Measurements from ENCODE around the gene TENT4A.

TENT4A gene

GRCh38 chr5:6742081-6742758 lies 29.0 kb downstream of the TENT4A start:
- no peaks in the 10 kb centered on the region for H3K9me3 Mint-ChIP-seq
- no peaks in the 10 kb centered on the region for H3K27me3 Mint-ChIP-seq (ENCODE audit: low read depth)
- TF ChIP-seq, protein P1, sequence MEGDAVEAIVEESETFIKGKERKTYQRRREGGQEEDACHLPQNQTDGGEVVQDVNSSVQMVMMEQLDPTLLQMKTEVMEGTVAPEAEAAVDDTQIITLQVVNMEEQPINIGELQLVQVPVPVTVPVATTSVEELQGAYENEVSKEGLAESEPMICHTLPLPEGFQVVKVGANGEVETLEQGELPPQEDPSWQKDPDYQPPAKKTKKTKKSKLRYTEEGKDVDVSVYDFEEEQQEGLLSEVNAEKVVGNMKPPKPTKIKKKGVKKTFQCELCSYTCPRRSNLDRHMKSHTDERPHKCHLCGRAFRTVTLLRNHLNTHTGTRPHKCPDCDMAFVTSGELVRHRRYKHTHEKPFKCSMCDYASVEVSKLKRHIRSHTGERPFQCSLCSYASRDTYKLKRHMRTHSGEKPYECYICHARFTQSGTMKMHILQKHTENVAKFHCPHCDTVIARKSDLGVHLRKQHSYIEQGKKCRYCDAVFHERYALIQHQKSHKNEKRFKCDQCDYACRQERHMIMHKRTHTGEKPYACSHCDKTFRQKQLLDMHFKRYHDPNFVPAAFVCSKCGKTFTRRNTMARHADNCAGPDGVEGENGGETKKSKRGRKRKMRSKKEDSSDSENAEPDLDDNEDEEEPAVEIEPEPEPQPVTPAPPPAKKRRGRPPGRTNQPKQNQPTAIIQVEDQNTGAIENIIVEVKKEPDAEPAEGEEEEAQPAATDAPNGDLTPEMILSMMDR (IDR thresholded peaks at IDR 0.05; ENCODE audit: unreplicated experiment in 3 of 3), result no peak
- H3K4me3 Mint-ChIP-seq, result no peak overlapping the region
- H3K4me1 Mint-ChIP-seq, result no peaks in the 10 kb centered on the region
- peaks cover 51% of the 10 kb centered on the region for H3K36me3 Mint-ChIP-seq (ENCODE audit: low read depth)
- H3K27ac Mint-ChIP-seq, result no peak overlapping the region

DNA sequence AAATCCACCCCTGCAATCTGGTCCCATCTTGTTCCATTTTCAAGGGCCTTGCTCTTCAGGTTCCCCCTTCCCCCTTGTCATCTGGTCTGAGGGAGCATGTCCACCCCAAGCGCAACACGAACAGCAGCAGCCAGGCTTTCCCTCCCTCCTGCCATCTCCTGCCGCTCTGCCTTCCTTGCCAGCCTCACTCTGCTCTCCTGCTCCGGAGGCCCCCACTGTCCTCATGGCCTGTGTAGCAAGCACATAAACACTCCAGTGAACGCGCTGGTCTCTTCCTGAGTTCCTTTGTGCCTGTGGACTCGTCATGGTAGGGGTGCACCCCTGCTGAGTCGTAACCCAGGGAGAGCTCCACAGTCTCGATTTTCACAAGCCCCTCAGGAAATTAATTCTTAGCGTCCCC lies 29.9 kb downstream of the TENT4A start:
- no peaks in the 10 kb centered on the region for H3K9me3 Mint-ChIP-seq
- TF ChIP-seq, protein P1 (IDR thresholded peaks at IDR 0.05; ENCODE audit: unreplicated experiment in 3 of 3), result no peak
- H3K4me1 Mint-ChIP-seq, result no peaks in the 10 kb centered on the region
- H3K27ac Mint-ChIP-seq, result no peak overlapping the region
- H3K36me3 Mint-ChIP-seq (ENCODE audit: low read depth), result peaks cover 52% of the 10 kb centered on the region
- no peak overlapping the region for H3K4me3 Mint-ChIP-seq
- no peaks in the 10 kb centered on the region for H3K27me3 Mint-ChIP-seq (ENCODE audit: low read depth)

DNA sequence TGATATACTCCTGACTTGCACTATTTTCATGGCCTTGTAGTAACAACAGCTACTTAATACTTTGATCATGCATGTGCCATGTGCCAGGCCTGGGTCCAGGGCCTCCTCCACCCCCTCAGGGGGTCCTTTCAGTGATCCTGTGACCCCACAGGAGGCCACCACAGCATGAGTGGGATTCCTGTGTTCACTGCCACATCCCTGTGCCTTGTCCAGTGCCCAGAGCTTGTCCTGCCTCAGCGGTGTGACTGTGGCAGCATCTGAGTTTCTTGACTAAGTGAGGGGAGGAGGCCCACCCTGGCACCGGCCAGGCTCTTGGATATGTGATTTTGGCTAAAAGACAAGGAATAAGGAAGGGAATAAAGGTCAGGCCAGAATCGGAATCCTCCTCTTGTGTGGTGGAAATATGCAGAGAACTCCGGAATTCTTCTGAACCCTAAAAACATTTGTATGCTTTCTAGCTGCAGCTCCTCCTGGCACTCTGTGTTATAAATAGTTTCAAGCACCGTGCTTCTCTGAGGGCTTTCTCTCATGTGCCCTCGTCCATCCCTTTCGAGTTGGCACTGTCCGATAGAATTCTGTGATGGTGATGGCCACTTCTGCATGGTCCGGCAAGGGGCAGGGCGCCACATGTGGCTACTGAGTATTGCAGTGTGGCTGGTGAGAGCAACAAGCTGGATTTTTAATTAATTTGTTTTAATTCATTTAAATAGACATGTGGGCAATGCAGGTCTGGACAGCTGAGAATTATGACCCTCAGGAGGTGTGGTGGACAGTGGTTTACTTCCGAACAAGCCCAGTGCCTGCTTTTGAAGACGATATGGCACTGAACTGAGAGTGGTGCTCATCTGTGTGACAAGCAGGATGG lies 31.8 kb downstream of the TENT4A start:
- Mint-ChIP-seq H3K9me3 (no peaks in the 10 kb centered on the region), H3K36me3 (ENCODE audit: low read depth) (peaks cover 55% of the 10 kb centered on the region), H3K4me3 (no peak overlapping the region), H3K4me1 (no peaks in the 10 kb centered on the region), H3K27ac (no peak overlapping the region), H3K27me3 (ENCODE audit: low read depth) (no peaks in the 10 kb centered on the region)
- TF ChIP-seq, protein P1 (IDR thresholded peaks at IDR 0.05; ENCODE audit: unreplicated experiment in 3 of 3), result no peak

DNA sequence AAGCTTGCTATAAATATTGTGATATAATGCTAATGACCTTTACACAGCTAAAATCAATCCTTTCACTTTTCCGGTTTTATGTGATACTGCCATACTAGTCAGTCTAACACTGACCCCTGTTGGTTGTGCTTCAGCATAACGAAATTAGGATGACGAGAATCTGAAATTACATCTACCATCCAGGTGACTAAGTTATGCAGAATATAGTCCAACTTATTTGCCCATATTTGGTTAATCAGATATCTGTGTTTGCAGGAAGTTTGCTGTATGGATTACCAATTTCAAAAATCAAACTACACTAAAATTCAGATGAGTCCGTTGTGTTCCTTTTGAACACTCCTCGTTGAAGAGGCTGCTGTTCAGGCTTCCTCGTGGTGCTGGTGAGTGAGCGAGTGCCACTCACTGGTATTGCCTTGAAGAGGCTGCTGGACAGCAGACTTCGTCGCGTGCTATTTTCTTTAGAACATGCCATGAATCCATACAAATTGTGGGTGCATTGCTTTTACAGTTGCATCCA lies 32.5 kb downstream of the TENT4A start:
- no peaks in the 10 kb centered on the region for H3K9me3 Mint-ChIP-seq
- no peak overlapping the region for H3K27ac Mint-ChIP-seq
- TF ChIP-seq, protein P1 (IDR thresholded peaks at IDR 0.05; ENCODE audit: unreplicated experiment in 3 of 3), result peak; percentile 63 to 73 (median 72)
- H3K4me3 Mint-ChIP-seq, result no peak overlapping the region
- H3K36me3 Mint-ChIP-seq (ENCODE audit: low read depth), result peaks cover 56% of the 10 kb centered on the region
- no peaks in the 10 kb centered on the region for H3K27me3 Mint-ChIP-seq (ENCODE audit: low read depth)
- H3K4me1 Mint-ChIP-seq, result no peaks in the 10 kb centered on the region

DNA sequence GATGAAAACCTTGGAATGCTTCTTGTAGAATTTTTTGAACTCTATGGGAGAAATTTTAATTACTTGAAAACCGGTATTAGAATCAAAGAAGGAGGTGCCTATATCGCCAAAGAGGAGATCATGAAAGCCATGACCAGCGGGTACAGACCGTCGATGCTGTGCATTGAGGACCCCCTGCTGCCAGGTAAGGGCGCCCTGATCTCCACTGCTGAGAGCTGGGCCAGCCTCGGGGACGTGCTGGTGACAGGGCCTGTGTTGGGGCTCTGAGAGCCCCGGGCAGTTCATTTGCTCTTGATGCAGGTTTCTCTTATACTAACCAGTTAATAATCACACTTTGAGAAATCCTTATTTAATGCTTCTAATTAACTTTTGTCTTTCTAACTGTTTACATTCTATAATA lies 33.0 kb downstream of the TENT4A start:
- Mint-ChIP-seq H3K27me3 (ENCODE audit: low read depth) (no peaks in the 10 kb centered on the region), H3K4me3 (no peak overlapping the region), H3K36me3 (ENCODE audit: low read depth) (peaks cover 60% of the 10 kb centered on the region), H3K27ac (no peak overlapping the region), H3K4me1 (no peaks in the 10 kb centered on the region), H3K9me3 (no peaks in the 10 kb centered on the region)
- TF ChIP-seq, protein P1 (IDR thresholded peaks at IDR 0.05; ENCODE audit: unreplicated experiment in 3 of 3), result no peak
